ENCODE data around the gene CAMK2G.

Gene CAMK2G

DNA sequence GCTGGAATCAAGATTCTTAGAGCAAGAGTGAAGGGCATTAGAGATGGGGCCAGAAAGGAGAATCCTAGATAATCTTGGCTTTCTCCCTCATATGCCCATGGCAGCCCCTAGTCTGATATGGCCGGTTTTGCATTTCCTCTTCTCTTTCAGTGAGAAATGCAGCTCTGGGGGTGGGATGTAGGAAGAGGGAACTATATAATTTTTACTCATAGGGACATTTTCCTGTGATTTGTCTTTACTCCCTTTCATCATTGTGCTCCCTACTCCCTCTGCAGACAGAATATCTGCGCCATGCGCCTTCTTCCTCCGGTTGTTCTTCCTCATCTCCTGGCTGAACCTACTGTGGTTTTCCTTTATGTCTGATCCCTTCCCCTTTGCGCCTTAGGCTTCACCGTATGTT lies 109.3 kb downstream of the CAMK2G start:
- no peak for DNase-seq (ENCODE audit: low read depth)
- no peak overlapping the region for H3K4me3 ChIP-seq (ENCODE audit: low read length)
- TF ChIP-seq, protein P1, sequence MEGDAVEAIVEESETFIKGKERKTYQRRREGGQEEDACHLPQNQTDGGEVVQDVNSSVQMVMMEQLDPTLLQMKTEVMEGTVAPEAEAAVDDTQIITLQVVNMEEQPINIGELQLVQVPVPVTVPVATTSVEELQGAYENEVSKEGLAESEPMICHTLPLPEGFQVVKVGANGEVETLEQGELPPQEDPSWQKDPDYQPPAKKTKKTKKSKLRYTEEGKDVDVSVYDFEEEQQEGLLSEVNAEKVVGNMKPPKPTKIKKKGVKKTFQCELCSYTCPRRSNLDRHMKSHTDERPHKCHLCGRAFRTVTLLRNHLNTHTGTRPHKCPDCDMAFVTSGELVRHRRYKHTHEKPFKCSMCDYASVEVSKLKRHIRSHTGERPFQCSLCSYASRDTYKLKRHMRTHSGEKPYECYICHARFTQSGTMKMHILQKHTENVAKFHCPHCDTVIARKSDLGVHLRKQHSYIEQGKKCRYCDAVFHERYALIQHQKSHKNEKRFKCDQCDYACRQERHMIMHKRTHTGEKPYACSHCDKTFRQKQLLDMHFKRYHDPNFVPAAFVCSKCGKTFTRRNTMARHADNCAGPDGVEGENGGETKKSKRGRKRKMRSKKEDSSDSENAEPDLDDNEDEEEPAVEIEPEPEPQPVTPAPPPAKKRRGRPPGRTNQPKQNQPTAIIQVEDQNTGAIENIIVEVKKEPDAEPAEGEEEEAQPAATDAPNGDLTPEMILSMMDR (conservative IDR thresholded peaks at IDR 0.05; ENCODE audit: low read depth, low read length) = no peak

DNA sequence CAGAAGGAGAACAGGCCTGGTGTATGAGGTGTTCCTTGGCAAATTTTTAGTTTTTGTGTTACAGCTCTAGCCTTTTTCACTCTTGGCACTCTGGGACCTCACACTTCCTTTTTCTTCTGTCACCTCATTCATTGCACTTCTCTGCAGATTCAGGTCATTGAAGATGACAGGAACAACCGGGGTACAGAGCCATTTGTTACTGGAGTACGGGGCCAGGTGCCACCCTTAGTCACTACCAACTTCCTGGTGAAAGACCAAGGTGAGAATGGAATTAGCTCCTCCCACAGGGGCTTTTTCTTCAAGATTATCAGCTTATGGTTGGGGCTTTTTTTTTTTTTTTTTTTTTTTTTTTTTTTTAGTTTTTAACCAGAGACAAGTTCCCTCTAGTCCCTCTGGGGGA lies 111.0 kb downstream of the CAMK2G start:
- TF ChIP-seq, protein P1 (conservative IDR thresholded peaks at IDR 0.05; ENCODE audit: low read depth, low read length) = no peak

DNA sequence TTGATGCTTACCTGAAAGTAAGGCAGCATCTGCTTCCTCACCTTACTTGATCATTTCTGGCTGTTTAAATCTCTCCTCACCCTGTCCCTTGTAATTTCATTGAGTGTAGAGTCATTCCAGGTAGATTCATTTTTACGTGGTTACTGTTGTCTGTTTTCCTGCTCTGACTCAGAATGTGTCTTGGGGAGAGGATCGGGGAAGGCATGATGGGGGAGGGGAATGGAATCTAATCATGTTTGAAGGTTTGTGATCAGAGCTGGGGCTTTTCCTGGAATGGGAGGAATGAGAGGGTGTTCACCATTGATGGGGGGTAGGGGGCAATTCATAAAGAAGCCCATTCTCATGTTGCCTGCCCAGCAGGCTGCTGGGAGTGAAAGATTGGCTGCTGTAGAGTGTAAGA lies 111.4 kb downstream of the CAMK2G start:
- TF ChIP-seq, protein P1 (conservative IDR thresholded peaks at IDR 0.05; ENCODE audit: low read depth, low read length) = no peak
- no peak for DNase-seq (ENCODE audit: low read depth)
- H3K4me3 ChIP-seq (ENCODE audit: low read length) = no peak overlapping the region

More for the DNA sequence above, 111.0 kb downstream of the CAMK2G start:
- DNase-seq (ENCODE audit: low read depth) = no peak
- no peak overlapping the region for H3K4me3 ChIP-seq (ENCODE audit: low read length)
